Thymus (tissue), 11 donors: ENCODE data around the gene KRT80. TPM values are rescaled to one million over a fixed set of nuclear protein-coding genes. Genes with fewer than 3 reads are reported as not detected.

Source experiments
- DNase-seq, 9 donors: peaks; one replicate each; pipeline ENCODE4 v3.0.0-alpha.2; 2013; ENCODE audit warnings: low spot score in 9 of 9, low read depth in 6 of 9, missing footprints in 1 of 9
- H3K27ac ChIP-seq, 2 donors: one replicate each; pipeline ENCODE4 v1.5.1; 2013; ENCODE audit warnings: control low read depth in 1 of 2, low read depth in 1 of 2, low read length in 1 of 2, mild to moderate bottlenecking in 1 of 2, moderate library complexity in 1 of 2
- H3K27me3 ChIP-seq, 2 donors: one replicate each; pipeline ENCODE4 v1.5.1; 2013; ENCODE audit warnings: low read length in 1 of 2; ENCODE audit not compliant: control insufficient read depth in 2 of 2, insufficient read depth in 1 of 2
- H3K36me3 ChIP-seq, 2 donors: one replicate each; pipeline ENCODE4 v1.5.1; 2013; ENCODE audit warnings: low read length in 1 of 2, mild to moderate bottlenecking in 1 of 2, moderate library complexity in 1 of 2; ENCODE audit not compliant: control insufficient read depth in 2 of 2, insufficient read depth in 2 of 2
- H3K4me1 ChIP-seq, 2 donors: one replicate each; pipeline ENCODE4 v1.5.1; 2013; ENCODE audit warnings: low read length in 2 of 2; ENCODE audit not compliant: control insufficient read depth in 2 of 2, insufficient read depth in 2 of 2
- H3K4me3 ChIP-seq, 2 donors: one replicate each; pipeline ENCODE4 v1.5.1; 2013; ENCODE audit warnings: low read length in 2 of 2, control low read depth in 1 of 2, mild to moderate bottlenecking in 1 of 2
- H3K9me3 ChIP-seq, 2 donors: one replicate each; pipeline ENCODE4 v1.5.1; 2013; ENCODE audit warnings: low read length in 1 of 2, mild to moderate bottlenecking in 1 of 2; ENCODE audit not compliant: control insufficient read depth in 2 of 2, insufficient read depth in 1 of 2
- WGBS: extraction: QIAGEN DNeasy Blood & Tissue Kit; methylation state at CpG from one replicate; pipeline ENCODE4 v1.1.7; 2013; 5-methylcytosine and 5-hydroxymethylcytosine counted together
- polyA plus RNA-seq: library from polyadenylated mRNA; stranded (reverse); fragments of 200-250 nt; gene quantifications from one replicate; pipeline ENCODE4 v1.2.3, GENCODE V29; 2013
- total RNA-seq: library from RNA; stranded (reverse); fragments of 120-200 nt; gene quantifications from one replicate; pipeline ENCODE4 v1.2.4, GENCODE V29; 2013
- donor health status: healthy.

Gene KRT80
- total and polyA plus RNA-seq, 2 donors, result 0.14 to 4.8 TPM

- H3K4me1 ChIP-seq, result peaks cover 0 to 2% of the 10 kb centered on the region in 2 donors
- no peaks in the 10 kb centered on the region for H3K36me3 ChIP-seq
- H3K4me3 ChIP-seq, result no peak overlapping the region
- no peaks in the 10 kb centered on the region for H3K9me3 ChIP-seq
- H3K27me3 ChIP-seq, result peaks cover 0 to 25% of the 10 kb centered on the region in 2 donors
- WGBS, result 40% methylated on average over 13 of the region's 13 CpGs
- H3K27ac ChIP-seq, result no peak overlapping the region
- DNase-seq, result peak in 4 of 9 donors; percentile 1 to 42 (median 26)
Measured at GRCh38 chr12:52213564-52214420, 22.0 kb upstream of the KRT80 start.

GRCh38 chr12:52212701-52213563 lies 21.1 kb upstream of the KRT80 start:
- no peaks in the 10 kb centered on the region for H3K9me3 ChIP-seq
- H3K4me3 ChIP-seq, result no peak overlapping the region
- no peaks in the 10 kb centered on the region for H3K36me3 ChIP-seq
- no peak for DNase-seq
- WGBS, result 87% methylated on average over 13 of the region's 13 CpGs
- H3K4me1 ChIP-seq, result peaks cover 0 to 2% of the 10 kb centered on the region in 2 donors
- H3K27me3 ChIP-seq, result peaks cover 0 to 28% of the 10 kb centered on the region in 2 donors
- no peak overlapping the region for H3K27ac ChIP-seq

GRCh38 chr12:52211716-52212585 lies 20.1 kb upstream of the KRT80 start:
- DNase-seq, result no peak
- no peak overlapping the region for H3K4me3 ChIP-seq
- no peaks in the 10 kb centered on the region for H3K4me1 ChIP-seq
- no peaks in the 10 kb centered on the region for H3K9me3 ChIP-seq
- H3K27ac ChIP-seq, result no peak overlapping the region
- peaks cover 0 to 28% of the 10 kb centered on the region in 2 donors for H3K27me3 ChIP-seq
- 96% methylated on average over 13 of the region's 13 CpGs for whole genome bisulfite sequencing
- H3K36me3 ChIP-seq, result no peaks in the 10 kb centered on the region

- no peaks in the 10 kb centered on the region for H3K4me1 ChIP-seq
- 93% methylated on average over 10 of the region's 10 CpGs for whole genome bisulfite sequencing
- H3K27me3 ChIP-seq, result peaks cover 0 to 28% of the 10 kb centered on the region in 2 donors
- H3K36me3 ChIP-seq, result no peaks in the 10 kb centered on the region
- no peak overlapping the region for H3K27ac ChIP-seq
- H3K4me3 ChIP-seq, result no peak overlapping the region
- DNase-seq, result no peak
- no peaks in the 10 kb centered on the region for H3K9me3 ChIP-seq
Measured at GRCh38 chr12:52210925-52211650, 19.3 kb upstream of the KRT80 start.

- H3K36me3 ChIP-seq, result no peaks in the 10 kb centered on the region
- H3K4me3 ChIP-seq, result no peak overlapping the region
- H3K9me3 ChIP-seq, result no peaks in the 10 kb centered on the region
- H3K27ac ChIP-seq, result no peak overlapping the region
- no peak for DNase-seq
- 96% methylated on average over 7 of the region's 7 CpGs for WGBS
- H3K4me1 ChIP-seq, result no peaks in the 10 kb centered on the region
- H3K27me3 ChIP-seq, result peaks cover 0 to 25% of the 10 kb centered on the region in 2 donors
Measured at GRCh38 chr12:52210186-52210924, 18.5 kb upstream of the KRT80 start.

- H3K27me3 ChIP-seq, result peaks cover 0 to 25% of the 10 kb centered on the region in 2 donors
- H3K4me1 ChIP-seq, result no peaks in the 10 kb centered on the region
- H3K9me3 ChIP-seq, result no peaks in the 10 kb centered on the region
- no peak for DNase-seq
- WGBS, result 88% methylated on average over 8 of the region's 8 CpGs
- no peak overlapping the region for H3K4me3 ChIP-seq
- H3K27ac ChIP-seq, result no peak overlapping the region
- no peaks in the 10 kb centered on the region for H3K36me3 ChIP-seq
Measured at GRCh38 chr12:52209321-52209720, 17.5 kb upstream of the KRT80 start.

GRCh38 chr12:52208424-52209165 lies 16.8 kb upstream of the KRT80 start:
- Histone ChIP-seq H3K9me3 (no peaks in the 10 kb centered on the region), H3K4me3 (no peak overlapping the region), H3K27me3 (peaks cover 0 to 31% of the 10 kb centered on the region in 2 donors), H3K4me1 (no peaks in the 10 kb centered on the region), H3K27ac (no peak overlapping the region), H3K36me3 (no peaks in the 10 kb centered on the region)
- no peak for DNase-seq
- 83% methylated on average over 18 of the region's 18 CpGs for WGBS
